ENCODE measurements around the gene KRT76.

KRT76 gene

GRCh38 chr12:52813203-52813819 is 36.2 kb upstream of the KRT76 start:
- no peak for TF ChIP-seq CTCF (IDR thresholded peaks at IDR 0.05; ENCODE audit: low read depth, low read length, missing control alignments)
- DNase-seq (ENCODE audit: low read depth), result no peak
- no peak overlapping the region for H3K4me3 ChIP-seq (ENCODE audit: low read depth, low read length)
- in situ Hi-C loops (cut with HindIII; ENCODE audit: low sequenced_read_pairs), result no loop called here

- DNase-seq (ENCODE audit: low read depth), result no peak
- no peak for TF ChIP-seq CTCF (IDR thresholded peaks at IDR 0.05; ENCODE audit: low read depth, low read length, missing control alignments)
- in situ Hi-C loops (cut with HindIII; ENCODE audit: low sequenced_read_pairs), result no loop called here
- H3K4me3 ChIP-seq (ENCODE audit: low read depth, low read length), result no peak overlapping the region
These were observed 35.6 kb upstream of the KRT76 start for GRCh38 chr12:52812749-52813148.

- TF ChIP-seq CTCF (IDR thresholded peaks at IDR 0.05; ENCODE audit: low read depth, low read length, missing control alignments), result no peak
- no peak overlapping the region for H3K4me3 ChIP-seq (ENCODE audit: low read depth, low read length)
- in situ Hi-C loops (cut with HindIII; ENCODE audit: low sequenced_read_pairs), result no loop called here
- no peak for DNase-seq (ENCODE audit: low read depth)
These were observed 34.9 kb upstream of the KRT76 start for GRCh38 chr12:52812073-52812400.

GRCh38 chr12:52811191-52812072 is 34.3 kb upstream of the KRT76 start:
- in situ Hi-C loops (cut with HindIII; ENCODE audit: low sequenced_read_pairs), result no loop called here
- DNase-seq (ENCODE audit: low read depth), result no peak
- no peak overlapping the region for H3K4me3 ChIP-seq (ENCODE audit: low read depth, low read length)
- TF ChIP-seq CTCF (IDR thresholded peaks at IDR 0.05; ENCODE audit: low read depth, low read length, missing control alignments), result no peak

GRCh38 chr12:52810554-52810953 is 33.4 kb upstream of the KRT76 start:
- no peak for DNase-seq (ENCODE audit: low read depth)
- no peak for TF ChIP-seq CTCF (IDR thresholded peaks at IDR 0.05; ENCODE audit: low read depth, low read length, missing control alignments)
- in situ Hi-C loops (cut with HindIII; ENCODE audit: low sequenced_read_pairs), result no loop called here
- H3K4me3 ChIP-seq (ENCODE audit: low read depth, low read length), result no peak overlapping the region

GRCh38 chr12:52809166-52809565 is 32.0 kb upstream of the KRT76 start:
- in situ Hi-C loops (cut with HindIII; ENCODE audit: low sequenced_read_pairs), result no loop called here
- DNase-seq (ENCODE audit: low read depth), result no peak
- TF ChIP-seq CTCF (IDR thresholded peaks at IDR 0.05; ENCODE audit: low read depth, low read length, missing control alignments), result no peak
- no peak overlapping the region for H3K4me3 ChIP-seq (ENCODE audit: low read depth, low read length)
